HCT116 (cell line): Measurements from ENCODE around the gene FBLN7. TPM values are rescaled to one million over a fixed set of nuclear protein-coding genes. Genes with fewer than 3 reads are reported as not detected.

Experiments
- ATAC-seq: fragments of 200-7000 bp; cut with Tn5 transposase; 2 replicates; pipeline ENCODE4 v1.9.1; 2020; ENCODE audit warnings: mild to moderate bottlenecking, moderate library complexity
- BruUV-seq: library from RNA; stranded (reverse); fragments of 400-500 nt; replicated peaks from 2 replicates; lab custom pipeline; 2021; lab: Mats Ljungman, UMichigan
- CTCF ChIA-PET: fragments of 300-600 bp; sonication (Branson Sonifier 250); formaldehyde crosslinking; loops from one replicate; lab custom pipeline; 2021; ENCODE audit warnings: antibody characterized with exemption; lab: Charles Lee
- POLR2A ChIA-PET: fragments of 300-600, 350-600 bp; sonication (Branson Sonifier 250); formaldehyde crosslinking; loops from one replicate; lab custom pipeline; 2021; ENCODE audit warnings: antibody characterized with exemption; lab: Charles Lee
- RAD21 ChIA-PET, 2 experiments: fragments of 300-600 bp; sonication (Branson Sonifier 250); formaldehyde crosslinking; loops; one replicate each; lab custom pipeline; 2023; ENCODE audit warnings: low total read pairs in 2 of 2; ENCODE audit not compliant: uncharacterized antibody in 2 of 2, unreplicated experiment in 2 of 2, low non-redundant PET in 1 of 2; lab: Charles Lee
- DNase-seq: peaks from one replicate; pipeline ENCODE4 v3.0.0-alpha.2; 2010; ENCODE audit warnings: low read depth, low spot score
- H2AFZ ChIP-seq: fragments of 200-600 bp; shearing (Covaris generic), sonication (generic); 2 replicates; pipeline ENCODE4 v1.6.1; 2017; ENCODE audit warnings: low read depth, mixed run types, mixed read lengths, antibody characterized with exemption, low read length; ENCODE audit not compliant: poor library complexity, severe bottlenecking
- H3K27ac ChIP-seq: 2 replicates; pipeline ENCODE4 v1.5.1; 2012; ENCODE audit warnings: low read depth, low read length
- H3K27me3 ChIP-seq: fragments of 200-600 bp; sonication (generic); 2 replicates; pipeline ENCODE4 v1.6.1; 2016; ENCODE audit warnings: mixed run types, low read length, mixed read lengths; ENCODE audit not compliant: insufficient read depth
- H3K36me3 ChIP-seq, 2 experiments: fragments of 200-500 bp in 1 of 2; fragments of 200-600 bp in 1 of 2; sonication (Bioruptor generic) in 1 of 2; sonication (generic) in 1 of 2; 2 replicates each; pipeline versions ENCODE4 v1.5.1 to v1.6.1; 2014 to 2016; ENCODE audit warnings: low read length in 2 of 2, inconsistent platforms in 1 of 2, mixed read lengths in 1 of 2, mixed run types in 1 of 2; ENCODE audit not compliant: insufficient read depth in 2 of 2, control insufficient read depth in 1 of 2
- H3K4me1 ChIP-seq, 2 experiments: fragments of 200-600 bp in 1 of 2; sonication (generic) in 1 of 2; 2 replicates each; pipeline versions ENCODE4 v1.5.1 to v1.6.1; 2012 to 2017; ENCODE audit warnings: low read length in 2 of 2, inconsistent platforms in 1 of 2, mild to moderate bottlenecking in 1 of 2, mixed read lengths in 1 of 2, mixed run types in 1 of 2, moderate library complexity in 1 of 2; ENCODE audit not compliant: insufficient read depth in 2 of 2, control insufficient read depth in 1 of 2
- H3K4me2 ChIP-seq: fragments of 200-600 bp; sonication (generic); 2 replicates; pipeline ENCODE4 v1.6.1; 2017; ENCODE audit warnings: mixed run types, low read length, mixed read lengths
- H3K4me3 ChIP-seq, 2 experiments: fragments of 200-600 bp in 1 of 2; sonication (generic) in 1 of 2; replicated peaks in 1 of 2; 2 replicates each; pipeline ENCODE4 v1.5.1; 2011 to 2016; ENCODE audit warnings: low read length in 2 of 2, control low read depth in 1 of 2, low read depth in 1 of 2, mild to moderate bottlenecking in 1 of 2, mixed read lengths in 1 of 2, mixed run types in 1 of 2
- H3K79me2 ChIP-seq: fragments of 200-600 bp; sonication (generic); 2 replicates; pipeline ENCODE4 v1.6.1; 2017; ENCODE audit warnings: mild to moderate bottlenecking, mixed run types, low read length, moderate library complexity, mixed read lengths; ENCODE audit not compliant: insufficient read depth
- H3K9ac ChIP-seq: fragments of 200-600 bp; sonication (generic); 2 replicates; pipeline ENCODE4 v1.6.1; 2016; ENCODE audit warnings: low read length, mixed read lengths
- H3K9me2 ChIP-seq: fragments of 200-600 bp; sonication (generic), shearing (Covaris generic); 2 replicates; pipeline ENCODE4 v1.6.1; 2017; ENCODE audit warnings: mixed run types, mild to moderate bottlenecking, moderate library complexity; ENCODE audit not compliant: insufficient read depth
- H3K9me3 ChIP-seq, 2 experiments: fragments of 200-500 bp in 1 of 2; fragments of 200-600 bp in 1 of 2; sonication (Bioruptor generic) in 1 of 2; sonication (generic) in 1 of 2; 2 replicates each; pipeline ENCODE4 v1.6.1; 2014 to 2017; ENCODE audit warnings: low read length in 2 of 2, mixed read lengths in 2 of 2, inconsistent platforms in 1 of 2, low read depth in 1 of 2, mild to moderate bottlenecking in 1 of 2, mixed run types in 1 of 2, moderate library complexity in 1 of 2; ENCODE audit not compliant: control insufficient read depth in 1 of 2, insufficient read depth in 1 of 2
- H4K20me1 ChIP-seq: fragments of 200-600 bp; sonication (generic), shearing (Covaris generic); 2 replicates; pipeline ENCODE4 v1.6.1; 2017; ENCODE audit warnings: mixed run types, mild to moderate bottlenecking, moderate library complexity; ENCODE audit not compliant: insufficient read depth
- ELF1 ChIP-seq: IDR thresholded peaks from 2 replicates; pipeline ENCODE4 v1.6.1; 2012; ENCODE audit warnings: low read depth, borderline replicate concordance
- EZH2 ChIP-seq: fragments of 200-600 bp; sonication (generic); IDR thresholded peaks from 2 replicates; pipeline ENCODE4 v1.6.1; 2017; ENCODE audit warnings: antibody characterized with exemption, mixed run types
- EZH2phosphoT487 ChIP-seq: fragments of 200-600 bp; IDR thresholded peaks from 2 replicates; pipeline ENCODE4 v1.6.1; 2018; ENCODE audit warnings: antibody characterized with exemption, borderline replicate concordance
- FOSL1 ChIP-seq: IDR thresholded peaks from 2 replicates; pipeline ENCODE4 v1.6.1; 2012; ENCODE audit warnings: low read depth
- JUND ChIP-seq: IDR thresholded peaks from 2 replicates; pipeline ENCODE4 v1.6.1; 2012
- MAX ChIP-seq: IDR thresholded peaks from 2 replicates; pipeline ENCODE4 v1.6.1; 2012
- POLR2A ChIP-seq: IDR thresholded peaks from 2 replicates; pipeline ENCODE4 v1.7.0; 2011; ENCODE audit warnings: borderline replicate concordance; ENCODE audit not compliant: insufficient read depth, insufficient read length; ENCODE audit errors: extremely low read depth
- POLR2AphosphoS5 ChIP-seq: IDR thresholded peaks from 2 replicates; pipeline ENCODE4 v1.6.1; 2011; ENCODE audit warnings: mild to moderate bottlenecking, low read depth, low read length, moderate library complexity
- RAD21 ChIP-seq: IDR thresholded peaks from 2 replicates; pipeline ENCODE4 v1.6.1; 2012; ENCODE audit warnings: low read depth, mild to moderate bottlenecking
- REST ChIP-seq: IDR thresholded peaks from 2 replicates; pipeline ENCODE4 v1.6.1; 2012; ENCODE audit warnings: low read depth
- SIN3A ChIP-seq: IDR thresholded peaks from 2 replicates; pipeline ENCODE4 v1.6.1; 2012; ENCODE audit warnings: low read depth
- SP1 ChIP-seq: IDR thresholded peaks from 2 replicates; pipeline ENCODE4 v1.6.1; 2012; ENCODE audit warnings: low read depth
- SRF ChIP-seq: IDR thresholded peaks from 2 replicates; pipeline ENCODE4 v1.6.1; 2012; ENCODE audit warnings: low read depth
- TCF7L2 ChIP-seq: IDR thresholded peaks from 2 replicates; pipeline ENCODE4 v1.7.0; 2011; ENCODE audit warnings: borderline replicate concordance, inconsistent platforms; ENCODE audit not compliant: insufficient read depth, insufficient read length; ENCODE audit errors: extremely low read depth
- ZBTB33 ChIP-seq: IDR thresholded peaks from 2 replicates; pipeline ENCODE4 v1.6.1; 2011; ENCODE audit warnings: mild to moderate bottlenecking, low read length, moderate library complexity; ENCODE audit not compliant: insufficient replicate concordance; ENCODE audit errors: extremely low read depth
- ZFX ChIP-seq: fragments of 450-650 bp; IDR thresholded peaks from 2 replicates; pipeline ENCODE4 v1.6.1; 2017
- ZNF274 ChIP-seq: fragments of 200-500 bp; sonication (Bioruptor generic); IDR thresholded peaks from 2 replicates; pipeline ENCODE4 v1.6.1; 2014; ENCODE audit warnings: mild to moderate bottlenecking, low read depth, low read length, inconsistent platforms
- intact Hi-C: fragments of 100-400 bp; cut with micrococcal nuclease; formaldehyde crosslinking; loops from 2 replicates; pipeline ENCODE4 v1.10.0; 2022
- total RNA-seq: library from RNA; stranded (reverse); gene quantifications from one replicate; pipeline ENCODE4 v1.2.1, GENCODE V29; 2021; ENCODE audit not compliant: unreplicated experiment
- TF ChIP-seq, protein P1 (sequence below): IDR thresholded peaks from 2 replicates; pipeline ENCODE4 v1.6.1; 2012

The FBLN7 gene
- total RNA-seq, 1 experiment from 2014 or later: 0.34 TPM

GRCh38 chr2:112161431-112162145, 23.4 kb downstream of the FBLN7 start:
- no peak for TF ChIP-seq POLR2A
- no peak for TF ChIP-seq SRF
- TF ChIP-seq FOSL1: no peak
- TF ChIP-seq TCF7L2: no peak
- TF ChIP-seq SP1: no peak
- TF ChIP-seq RAD21: no peak
- TF ChIP-seq EZH2: no peak
- TF ChIP-seq, protein P1, sequence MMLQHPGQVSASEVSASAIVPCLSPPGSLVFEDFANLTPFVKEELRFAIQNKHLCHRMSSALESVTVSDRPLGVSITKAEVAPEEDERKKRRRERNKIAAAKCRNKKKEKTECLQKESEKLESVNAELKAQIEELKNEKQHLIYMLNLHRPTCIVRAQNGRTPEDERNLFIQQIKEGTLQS: no peak
- no peak for TF ChIP-seq MAX
- no peak for TF ChIP-seq EZH2phosphoT487
- no peak for TF ChIP-seq ELF1
- TF ChIP-seq ZFX: no peak
- TF ChIP-seq POLR2AphosphoS5: no peak
- no peak for TF ChIP-seq ZNF274
- no peak for TF ChIP-seq REST
- no peak for TF ChIP-seq SIN3A
- TF ChIP-seq ZBTB33: no peak
- TF ChIP-seq JUND: no peak
- no peak for ATAC-seq
- no TSS peak for BruUV-seq
- Histone ChIP-seq H3K4me1 (no peaks in the 10 kb centered on the region), H3K9ac (no peak overlapping the region), H3K9me2 (no peaks in the 10 kb centered on the region), H4K20me1 (no peaks in the 10 kb centered on the region), H2AFZ (no peak overlapping the region), H3K4me3 (no peak overlapping the region), H3K79me2 (no peaks in the 10 kb centered on the region), H3K27me3 (no peaks in the 10 kb centered on the region), H3K4me2 (no peak overlapping the region), H3K36me3 (no peaks in the 10 kb centered on the region), H3K9me3 (no peaks in the 10 kb centered on the region), H3K27ac (no peak overlapping the region)
- ChIA-PET RAD21 (no interaction called here), POLR2A (no interaction called here), CTCF (no interaction called here)
- no peak for DNase-seq
- intact Hi-C loops: no loop called here
